GM11168 (cell line): ENCODE measurements around the gene ADAMTS2.

Experiments used
- in situ Hi-C: fragments of 300-500 bp; cut with MboI; formaldehyde crosslinking; loops from one replicate; pipeline ENCODE4 v1.12.0; 2022; ENCODE audit warnings: low sequenced_read_pairs; ENCODE audit not compliant: unreplicated experiment

The ADAMTS2 gene

DNA sequence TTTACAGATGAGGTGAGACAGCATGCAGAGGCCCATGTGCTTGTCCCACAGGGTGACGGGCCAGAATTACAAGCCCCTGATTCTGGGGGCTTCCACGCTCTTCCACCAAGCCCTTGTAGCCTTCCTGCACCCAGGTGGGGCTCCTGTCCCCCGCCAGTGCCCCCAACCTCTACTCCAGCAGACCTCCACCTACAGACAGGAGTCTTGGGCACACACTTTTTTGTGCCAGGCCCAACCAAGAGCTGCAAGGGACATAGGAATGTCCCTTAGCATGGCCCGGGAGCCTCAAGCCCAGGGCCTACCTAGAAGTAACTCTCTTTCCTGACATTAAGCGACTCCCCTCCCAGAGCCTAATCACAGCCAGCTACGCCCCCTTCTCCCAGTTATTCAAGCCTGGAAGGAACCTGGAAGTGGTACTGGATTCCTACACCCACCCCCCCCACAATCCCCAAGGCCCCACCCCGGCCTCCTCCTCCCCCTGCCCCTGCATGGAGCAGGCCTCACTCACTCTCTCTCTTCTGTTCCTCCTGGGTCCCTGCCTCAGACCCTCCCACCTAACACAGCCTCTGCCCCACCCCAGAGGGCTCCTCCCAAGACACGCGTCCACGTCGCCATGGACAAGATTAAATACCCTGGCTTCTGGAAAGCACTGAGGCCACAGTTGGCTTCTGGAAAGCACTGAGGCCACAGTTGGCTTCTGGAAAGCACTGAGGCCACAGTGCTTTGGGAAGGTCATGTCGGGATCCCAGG lies 30.5 kb downstream of the ADAMTS2 start:
- in situ Hi-C loops, result no loop called here

GRCh38 chr5:179313849-179314521 lies 31.3 kb downstream of the ADAMTS2 start:
- in situ Hi-C loops, result no loop called here

- in situ Hi-C loops, result no loop called here
These were observed 32.6 kb downstream of the ADAMTS2 start for GRCh38 chr5:179312557-179313235.

DNA sequence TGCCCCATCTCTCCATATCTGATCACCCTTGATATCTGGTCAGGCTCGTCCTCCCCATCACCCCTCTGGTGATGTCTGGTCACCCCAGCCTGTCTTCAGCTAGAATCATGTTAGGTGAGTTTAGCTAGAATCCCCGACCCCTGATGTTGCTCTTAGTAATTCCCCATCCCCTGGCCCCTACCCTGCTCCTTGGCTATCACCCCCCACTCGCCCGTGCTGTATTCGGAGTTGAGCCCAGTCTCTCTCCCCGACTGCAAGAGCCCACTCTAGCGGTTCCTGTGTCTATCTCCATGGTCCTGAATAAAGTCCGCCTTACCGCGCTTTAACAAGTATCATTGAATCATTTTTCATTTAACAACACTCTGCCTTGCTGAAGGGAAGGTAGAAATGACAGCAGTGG lies 33.7 kb downstream of the ADAMTS2 start:
- in situ Hi-C loops, result no loop called here

DNA sequence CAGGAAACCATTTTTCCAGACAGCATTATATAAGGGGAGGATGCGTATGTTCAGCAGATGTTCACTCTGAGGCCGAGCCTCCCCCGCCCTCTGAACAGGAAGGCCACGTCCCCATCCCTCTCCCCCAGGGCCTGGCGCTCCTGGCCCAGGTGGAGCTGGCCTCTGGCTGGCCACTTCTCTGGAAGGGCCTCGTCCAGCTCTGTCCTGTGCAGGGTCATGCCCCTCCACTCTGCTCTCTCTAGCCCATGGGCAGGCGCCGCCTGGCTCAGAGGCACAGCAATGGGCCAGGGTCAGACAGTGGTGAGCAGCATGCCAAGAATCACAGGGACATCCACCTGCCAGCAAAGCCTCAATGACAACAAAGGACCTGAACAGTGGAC lies 34.2 kb downstream of the ADAMTS2 start:
- in situ Hi-C loops, result no loop called here

- in situ Hi-C loops, result no loop called here
These were observed 34.7 kb downstream of the ADAMTS2 start for GRCh38 chr5:179310439-179311090.

DNA sequence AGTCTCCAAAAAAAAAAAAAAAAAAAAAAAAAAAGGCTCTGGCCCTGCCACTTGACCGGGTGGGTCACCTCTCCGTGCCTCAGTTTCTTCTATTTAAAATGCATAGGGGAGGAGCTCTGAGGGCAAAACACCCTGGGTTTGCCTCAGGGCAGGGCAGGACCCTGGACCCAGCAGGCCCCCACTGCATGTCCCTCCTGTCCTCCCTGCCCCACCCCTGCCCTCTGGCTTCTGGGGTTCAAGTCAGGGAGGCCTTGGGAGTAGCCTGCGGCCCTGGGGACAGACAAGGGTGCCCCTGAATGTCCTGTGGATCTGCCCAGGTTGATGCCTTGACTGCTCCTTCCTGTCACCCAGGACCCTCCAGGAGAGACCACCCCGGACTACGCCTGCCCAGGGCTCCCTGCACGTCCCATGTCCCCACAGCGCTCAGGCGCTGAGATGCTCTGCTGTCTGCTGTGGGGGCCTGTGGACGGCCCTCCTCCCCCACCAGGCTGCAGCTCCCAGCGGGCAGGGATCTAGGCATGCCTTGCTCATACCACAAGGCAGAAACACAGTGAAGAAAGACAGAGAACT lies 35.4 kb downstream of the ADAMTS2 start:
- in situ Hi-C loops, result no loop called here

DNA sequence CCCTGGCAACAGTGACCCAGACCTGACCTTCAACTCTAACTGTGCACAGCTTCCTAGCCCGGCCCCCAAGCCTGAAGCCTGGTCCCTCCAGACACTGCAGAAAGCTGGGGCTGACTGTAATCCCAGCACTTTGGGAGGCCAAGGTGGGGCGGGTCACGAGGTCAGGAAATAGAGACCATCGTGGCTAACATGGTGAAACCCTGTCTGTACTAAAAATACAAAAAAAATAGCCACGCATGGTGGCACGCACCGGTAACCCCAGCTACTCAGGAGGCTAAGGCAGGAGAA lies 35.9 kb downstream of the ADAMTS2 start:
- in situ Hi-C loops, result no loop called here

GRCh38 chr5:179308563-179309382 lies 36.5 kb downstream of the ADAMTS2 start:
- in situ Hi-C loops, result no loop called here

GRCh38 chr5:179307931-179308471 lies 37.3 kb downstream of the ADAMTS2 start:
- in situ Hi-C loops, result no loop called here

DNA sequence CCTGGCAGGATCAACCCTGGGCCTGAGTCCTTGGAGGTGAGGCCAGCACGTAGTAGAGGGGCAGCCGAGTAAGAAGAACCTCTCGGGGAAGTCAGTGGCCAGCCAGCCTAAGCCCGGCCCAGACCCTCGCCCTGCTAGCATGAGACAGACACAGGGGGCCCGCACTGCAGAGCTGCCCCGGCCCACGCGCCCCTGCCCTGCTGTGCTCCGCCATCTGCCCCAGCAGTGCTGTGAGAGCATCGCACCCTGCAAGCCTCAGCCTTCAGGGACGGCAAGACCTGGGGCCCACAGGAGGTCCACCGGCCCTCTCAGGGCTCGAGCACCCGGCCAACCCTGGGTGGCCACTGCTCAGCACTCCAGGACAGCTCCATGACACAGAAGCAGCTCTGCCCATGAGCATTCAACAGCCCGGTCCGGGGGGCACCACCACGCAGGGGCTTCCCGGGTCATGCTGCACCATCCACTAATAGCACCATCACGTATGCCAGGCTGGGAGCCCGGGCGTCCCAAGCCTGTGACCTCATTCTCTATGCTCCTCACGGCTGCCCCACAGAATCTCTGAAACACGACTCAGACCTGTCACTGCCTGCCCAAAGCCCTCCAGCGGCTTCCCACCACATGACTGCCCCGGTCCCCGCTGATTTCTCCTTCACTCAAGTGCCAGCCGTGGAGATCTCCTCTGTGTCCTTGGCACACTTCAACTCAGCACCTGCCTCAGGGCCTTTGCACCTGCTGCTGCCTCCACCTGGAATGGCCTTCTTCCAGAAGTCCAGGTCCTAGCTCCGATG lies 38.1 kb downstream of the ADAMTS2 start:
- in situ Hi-C loops, result no loop called here

GRCh38 chr5:179306191-179307012 lies 38.9 kb downstream of the ADAMTS2 start:
- in situ Hi-C loops, result no loop called here

GRCh38 chr5:179304871-179305270 lies 40.4 kb downstream of the ADAMTS2 start:
- in situ Hi-C loops, result no loop called here

DNA sequence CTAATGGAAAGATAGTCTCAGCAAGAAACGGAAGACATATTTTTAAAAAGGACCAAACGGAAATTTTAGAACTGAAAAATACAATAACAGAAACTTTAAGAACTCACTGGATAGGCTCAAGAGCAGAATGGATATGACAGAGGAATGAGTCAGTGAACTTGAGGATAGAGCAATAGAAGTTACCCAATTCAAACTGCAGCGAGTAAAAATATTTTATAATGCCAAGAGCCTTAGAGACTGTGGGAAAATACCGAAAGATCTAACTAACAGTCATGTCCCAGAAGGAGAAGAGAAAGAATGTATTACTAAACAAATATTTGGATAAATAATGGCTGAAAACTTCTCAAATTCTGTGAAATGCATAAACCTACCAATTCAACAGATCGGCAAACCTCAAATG lies 40.8 kb downstream of the ADAMTS2 start:
- in situ Hi-C loops, result no loop called here

DNA sequence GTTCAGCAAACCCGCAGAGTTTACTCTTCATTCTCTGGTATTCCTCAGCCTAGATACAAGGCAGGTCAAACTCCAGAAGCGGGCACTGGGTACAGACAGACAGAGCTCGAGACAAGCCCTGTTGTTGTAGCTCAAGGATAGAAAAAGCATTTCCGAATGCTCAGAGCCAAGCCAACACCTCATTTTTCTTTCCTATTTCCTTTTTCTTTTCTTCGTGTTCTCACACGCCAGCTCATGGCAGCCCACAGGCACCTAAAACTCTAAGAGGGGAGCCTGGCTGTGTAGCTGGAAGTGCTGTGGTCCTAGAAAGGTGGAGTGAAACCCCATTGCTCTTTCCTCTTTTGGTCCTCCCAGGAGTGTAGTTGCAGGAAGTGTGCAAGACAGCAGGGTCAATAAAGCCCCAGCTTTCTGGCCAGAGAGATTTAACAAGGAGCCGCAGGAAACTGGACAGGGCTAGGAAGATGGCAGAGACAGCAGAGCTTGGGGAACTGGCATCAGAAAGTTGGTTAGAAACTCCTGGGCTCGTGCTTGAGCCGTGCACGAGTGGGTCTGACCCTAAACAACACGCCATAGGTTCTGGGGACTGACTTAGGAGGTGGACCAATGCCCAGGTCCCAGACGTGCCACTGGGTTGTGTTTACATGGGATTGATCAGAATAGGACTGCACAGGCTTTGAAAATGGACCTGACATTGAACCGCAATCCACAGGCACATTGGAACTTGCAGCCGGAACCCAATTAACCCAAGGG lies 41.6 kb downstream of the ADAMTS2 start:
- in situ Hi-C loops, result no loop called here

DNA sequence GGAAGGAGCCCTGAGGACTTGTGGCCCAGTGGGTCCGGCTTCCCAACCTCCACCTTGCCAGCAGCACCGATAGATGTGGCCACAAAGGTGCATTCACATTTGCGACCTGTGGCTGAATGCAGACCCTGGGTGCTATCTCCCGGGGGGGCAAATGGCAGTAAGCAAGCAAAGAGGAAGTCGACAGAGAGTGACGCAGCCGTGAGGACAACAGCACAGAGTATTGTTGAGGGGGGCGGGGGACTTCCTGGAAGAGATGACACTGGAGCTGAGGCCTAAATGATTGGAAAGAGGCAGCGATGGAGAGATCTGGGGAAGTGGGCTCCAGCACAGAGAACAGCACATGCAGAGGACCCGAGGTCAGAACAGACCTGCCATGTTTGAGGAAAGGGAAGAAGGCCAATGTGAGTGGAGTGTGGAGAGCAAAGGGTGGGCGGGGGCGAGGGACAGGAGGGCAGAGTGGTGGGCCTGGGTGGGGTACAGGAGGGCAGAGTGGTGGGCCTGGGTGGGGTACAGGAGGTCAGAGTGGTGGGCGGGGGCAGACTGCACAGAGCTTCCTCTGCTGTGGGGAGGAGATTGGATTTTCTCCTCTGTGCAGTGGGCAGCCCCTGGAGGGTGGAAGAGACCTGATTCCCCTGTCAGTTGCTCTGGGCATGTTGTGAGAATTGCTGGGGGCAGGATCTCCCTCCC lies 42.6 kb downstream of the ADAMTS2 start:
- in situ Hi-C loops, result no loop called here

- in situ Hi-C loops, result no loop called here
These were observed 43.5 kb downstream of the ADAMTS2 start for GRCh38 chr5:179301796-179302195.
